ENCODE data around the gene DXO.
"Not testable (repeated sequence)": the region's sequence is repeated elsewhere in the genome, so short reads cannot be mapped to it uniquely, and the experiment has no call there.

The DXO gene

DNA sequence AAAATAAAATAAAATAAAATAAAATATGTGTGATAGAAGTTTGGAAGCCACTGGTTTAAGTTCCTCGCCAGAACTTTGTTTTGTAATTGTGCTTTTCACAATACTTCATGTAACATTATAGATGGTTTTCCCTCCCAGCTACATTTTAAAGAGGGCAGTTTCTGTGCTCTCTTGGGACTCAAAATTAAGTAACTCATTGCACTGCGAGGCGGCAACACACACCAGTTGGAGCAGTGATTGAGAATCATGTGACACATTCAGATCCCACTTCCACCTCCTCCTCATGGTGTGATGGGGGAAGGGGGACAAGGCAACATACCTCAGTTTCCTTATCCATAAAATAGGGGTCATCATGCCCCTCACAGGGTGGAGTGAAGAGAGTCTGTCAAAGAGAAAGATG lies 36.9 kb downstream of the DXO start:
- ATAC-seq (no peak), DNase-seq (no peak)
- no peaks in the 10 kb centered on the region for H3K9me3 Mint-ChIP-seq
- H3K4me3 Mint-ChIP-seq = no peak overlapping the region
- H3K4me1 Mint-ChIP-seq = no peaks in the 10 kb centered on the region
- no peaks in the 10 kb centered on the region for H3K27me3 Mint-ChIP-seq
- no peaks in the 10 kb centered on the region for H3K36me3 Mint-ChIP-seq (ENCODE audit: low read depth)
- no peak overlapping the region for H3K27ac Mint-ChIP-seq

GRCh38 chr6:31933537-31933936 lies 38.4 kb downstream of the DXO start:
- no peak overlapping the region for H3K27ac Mint-ChIP-seq
- no peaks in the 10 kb centered on the region for H3K27me3 Mint-ChIP-seq
- H3K4me3 Mint-ChIP-seq = no peak overlapping the region
- no peaks in the 10 kb centered on the region for H3K4me1 Mint-ChIP-seq
- no peaks in the 10 kb centered on the region for H3K9me3 Mint-ChIP-seq
- no peak for ATAC-seq
- H3K36me3 Mint-ChIP-seq (ENCODE audit: low read depth) = no peaks in the 10 kb centered on the region
- no peak for DNase-seq

DNA sequence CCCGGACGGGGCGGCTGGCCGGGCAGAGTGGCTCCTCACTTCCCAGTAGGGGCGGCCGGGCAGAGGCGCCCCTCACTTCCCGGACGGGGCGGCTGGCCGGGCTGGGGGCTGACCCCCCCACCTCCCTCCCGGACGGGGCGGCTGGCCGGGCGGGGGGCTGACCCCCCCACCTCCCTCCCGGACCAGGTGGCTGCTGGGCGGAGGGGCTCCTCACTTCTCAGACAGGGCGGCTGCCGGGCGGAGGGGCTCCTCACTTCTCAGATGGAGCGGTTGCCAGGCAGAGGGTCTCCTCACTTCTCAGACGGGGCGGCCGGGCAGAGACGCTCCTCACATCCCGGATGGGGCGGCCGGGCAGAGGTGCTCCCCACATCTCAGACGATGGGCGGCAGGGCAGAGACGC lies 39.8 kb downstream of the DXO start:
- not testable (repeated sequence) for ATAC-seq; H3K36me3 Mint-ChIP-seq (ENCODE audit: low read depth); H3K4me3 Mint-ChIP-seq; H3K4me1 Mint-ChIP-seq; H3K9me3 Mint-ChIP-seq; H3K27me3 Mint-ChIP-seq; DNase-seq; H3K27ac Mint-ChIP-seq

DNA sequence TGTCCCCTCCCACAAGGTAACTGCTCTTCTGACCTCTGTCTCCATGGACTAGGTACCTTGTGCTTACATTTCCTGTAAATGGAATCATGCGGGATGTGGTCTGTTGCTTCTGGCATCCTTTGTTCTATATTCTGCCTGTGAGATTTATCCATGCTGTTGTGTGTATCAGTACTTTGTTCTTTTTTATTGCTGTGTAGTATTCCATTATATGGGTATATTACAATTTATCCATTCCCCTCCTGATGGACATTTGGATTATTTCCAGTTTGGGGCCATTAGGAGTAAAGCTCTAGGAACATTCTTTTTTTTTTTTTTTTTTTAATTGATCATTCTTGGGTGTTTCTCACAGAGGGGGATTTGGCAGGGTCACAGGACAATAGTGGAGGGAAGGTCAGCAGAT lies 41.0 kb downstream of the DXO start:
- DNase-seq = no peak
- ATAC-seq = no peak
- Mint-ChIP-seq H3K4me1 (no peaks in the 10 kb centered on the region), H3K4me3 (no peak overlapping the region), H3K27ac (no peak overlapping the region), H3K36me3 (ENCODE audit: low read depth) (no peaks in the 10 kb centered on the region), H3K27me3 (no peaks in the 10 kb centered on the region), H3K9me3 (no peaks in the 10 kb centered on the region)

DNA sequence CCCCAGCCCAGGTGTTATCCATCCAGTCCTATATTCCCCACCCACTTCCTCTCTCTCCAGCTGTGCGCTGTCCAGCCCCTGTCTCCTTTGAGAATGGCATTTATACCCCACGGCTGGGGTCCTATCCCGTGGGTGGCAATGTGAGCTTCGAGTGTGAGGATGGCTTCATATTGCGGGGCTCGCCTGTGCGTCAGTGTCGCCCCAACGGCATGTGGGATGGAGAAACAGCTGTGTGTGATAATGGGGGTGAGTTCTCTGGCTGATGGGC lies 43.3 kb downstream of the DXO start:
- H3K4me1 Mint-ChIP-seq = no peaks in the 10 kb centered on the region

GRCh38 chr6:31927863-31928671 lies 43.9 kb downstream of the DXO start:
- H3K9me3 Mint-ChIP-seq = no peaks in the 10 kb centered on the region
- H3K36me3 Mint-ChIP-seq (ENCODE audit: low read depth) = no peaks in the 10 kb centered on the region
- H3K4me1 Mint-ChIP-seq = no peaks in the 10 kb centered on the region
- DNase-seq (no peak), ATAC-seq (no peak)
- H3K27ac Mint-ChIP-seq = no peak overlapping the region
- H3K4me3 Mint-ChIP-seq = no peak overlapping the region
- no peaks in the 10 kb centered on the region for H3K27me3 Mint-ChIP-seq

More for the DNA sequence above, 43.3 kb downstream of the DXO start:
- no peaks in the 10 kb centered on the region for H3K36me3 Mint-ChIP-seq (ENCODE audit: low read depth)
- no peak overlapping the region for H3K4me3 Mint-ChIP-seq
- DNase-seq (no peak), ATAC-seq (no peak)
- no peaks in the 10 kb centered on the region for H3K27me3 Mint-ChIP-seq
- H3K9me3 Mint-ChIP-seq = no peaks in the 10 kb centered on the region
- H3K27ac Mint-ChIP-seq = no peak overlapping the region

GRCh38 chr6:31927242-31927862 lies 44.6 kb downstream of the DXO start, which contains the start of gene C2:
C2 (plus strand) TSS chr6:31927717; CDS start chr6:31927753, 36 bp downstream.
- Mint-ChIP-seq H3K36me3 (ENCODE audit: low read depth) (no peaks in the 10 kb centered on the region), H3K27ac (no peak within 1 kb of the TSS), H3K9me3 (no peaks in the 10 kb centered on the region), H3K27me3 (no peaks in the 10 kb centered on the region), H3K4me3 (no peak within 1 kb of the TSS), H3K4me1 (no peaks in the 10 kb centered on the region)
- ATAC-seq (no peak), DNase-seq (no peak)

DNA sequence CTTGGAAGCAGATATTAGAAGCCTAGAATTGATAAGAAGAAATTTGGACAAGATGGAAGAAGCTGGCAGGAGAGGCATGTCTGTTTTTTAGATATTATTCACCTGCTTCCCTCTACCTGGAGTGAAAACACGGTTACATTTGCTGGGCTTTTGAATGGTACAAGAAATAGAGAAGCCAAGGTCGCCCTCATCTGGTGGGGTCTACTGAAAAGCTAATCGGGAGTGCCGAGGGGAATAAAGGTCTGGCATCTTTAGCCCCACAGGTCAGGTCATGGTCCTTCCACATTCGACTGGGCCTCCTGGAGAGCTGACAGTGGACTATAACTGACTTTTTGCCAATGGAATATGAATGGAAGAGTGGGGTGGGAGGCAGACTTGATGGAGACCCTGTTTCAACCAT lies 49.0 kb downstream of the DXO start:
- Mint-ChIP-seq H3K27me3 (no peaks in the 10 kb centered on the region), H3K9me3 (no peaks in the 10 kb centered on the region), H3K4me3 (no peak overlapping the region), H3K4me1 (no peaks in the 10 kb centered on the region), H3K27ac (no peak overlapping the region), H3K36me3 (ENCODE audit: low read depth) (no peaks in the 10 kb centered on the region)
- no peak for ATAC-seq
- peak; percentile 32 for DNase-seq

- Mint-ChIP-seq H3K36me3 (ENCODE audit: low read depth) (no peaks in the 10 kb centered on the region), H3K4me1 (no peaks in the 10 kb centered on the region), H3K9me3 (no peaks in the 10 kb centered on the region), H3K27me3 (peaks cover 2% of the 10 kb centered on the region), H3K27ac (no peak overlapping the region), H3K4me3 (no peak overlapping the region)
- no peak for DNase-seq
- no peak for ATAC-seq
Observed at GRCh38 chr6:31920811-31921210, 51.1 kb downstream of the DXO start.

Measured in activated naive CD8-positive, alpha-beta T cell treated with anti-CD3 and anti-CD28 coated beads, Interleukin-2, amount 50 U/mL, for 24 hours (primary cell).